ENCODE results near the gene STPG4. TPM values are rescaled to one million over a fixed set of nuclear protein-coding genes. Genes with fewer than 3 reads are reported as not detected.
A peak's percentile ranks its signal among the peaks of the same experiment; 100 is the strongest.

Gene STPG4
- total RNA-seq, 2 donors from 2014 or later = 0.21 TPM; not detected in 1

GRCh38 chr2:47088371-47089082 is 66.6 kb downstream of the STPG4 start:
- no peak for DNase-seq
- peaks cover 6% of the 10 kb centered on the region for H3K27me3 Mint-ChIP-seq
- H3K27ac Mint-ChIP-seq = no peak overlapping the region
- no peaks in the 10 kb centered on the region for H3K36me3 Mint-ChIP-seq (ENCODE audit: low read depth)
- H3K9me3 ChIP-seq (ENCODE audit: control insufficient read depth, low read length, poor library complexity, severe bottlenecking) = no peaks in the 10 kb centered on the region
- no peak overlapping the region for H3K4me3 Mint-ChIP-seq
- ATAC-seq = no peak
- peaks cover 14% of the 10 kb centered on the region for H3K4me1 Mint-ChIP-seq

GRCh38 chr2:47087051-47087450 is 68.1 kb downstream of the STPG4 start:
- DNase-seq (no peak), ATAC-seq (no peak)
- H3K27me3 Mint-ChIP-seq = peaks cover 6% of the 10 kb centered on the region
- H3K36me3 Mint-ChIP-seq (ENCODE audit: low read depth) = no peaks in the 10 kb centered on the region
- no peak overlapping the region for H3K4me3 Mint-ChIP-seq
- peaks cover 16% of the 10 kb centered on the region for H3K4me1 Mint-ChIP-seq
- no peak overlapping the region for H3K27ac Mint-ChIP-seq
- no peaks in the 10 kb centered on the region for H3K9me3 ChIP-seq (ENCODE audit: control insufficient read depth, low read length, poor library complexity, severe bottlenecking)

- peaks cover 16% of the 10 kb centered on the region for H3K4me1 Mint-ChIP-seq
Observed at GRCh38 chr2:47086571-47086970, 68.5 kb downstream of the STPG4 start.

GRCh38 chr2:47086054-47086471 is 69.0 kb downstream of the STPG4 start:
- H3K4me1 Mint-ChIP-seq = peaks cover 16% of the 10 kb centered on the region
- peak overlapping the region; percentile 81 for H3K4me3 Mint-ChIP-seq
- peak overlapping the region; percentile 79 for H3K27ac Mint-ChIP-seq
- peak; percentile 36 for ATAC-seq
- peaks cover 6% of the 10 kb centered on the region for H3K27me3 Mint-ChIP-seq
- H3K36me3 Mint-ChIP-seq (ENCODE audit: low read depth) = no peaks in the 10 kb centered on the region
- DNase-seq = no peak
- no peaks in the 10 kb centered on the region for H3K9me3 ChIP-seq (ENCODE audit: control insufficient read depth, low read length, poor library complexity, severe bottlenecking)

More at GRCh38 chr2:47086571-47086970, 68.5 kb downstream of the STPG4 start:
- Mint-ChIP-seq H3K36me3 (ENCODE audit: low read depth) (no peaks in the 10 kb centered on the region), H3K27me3 (peaks cover 6% of the 10 kb centered on the region), H3K4me3 (no peak overlapping the region), H3K27ac (peak overlapping the region; percentile 79)
- no peak for ATAC-seq
- no peak for DNase-seq
- H3K9me3 ChIP-seq (ENCODE audit: control insufficient read depth, low read length, poor library complexity, severe bottlenecking) = no peaks in the 10 kb centered on the region

- DNase-seq (no peak), ATAC-seq (no peak)
- H3K4me3 Mint-ChIP-seq = no peak overlapping the region
- H3K27ac Mint-ChIP-seq = peak overlapping the region; percentile 14
- peaks cover 6% of the 10 kb centered on the region for H3K27me3 Mint-ChIP-seq
- no peaks in the 10 kb centered on the region for H3K9me3 ChIP-seq (ENCODE audit: control insufficient read depth, low read length, poor library complexity, severe bottlenecking)
- no peaks in the 10 kb centered on the region for H3K36me3 Mint-ChIP-seq (ENCODE audit: low read depth)
- peaks cover 20% of the 10 kb centered on the region for H3K4me1 Mint-ChIP-seq
Observed at GRCh38 chr2:47083886-47084687, 71.0 kb downstream of the STPG4 start.

- Mint-ChIP-seq H3K4me1 (peaks cover 23% of the 10 kb centered on the region), H3K4me3 (no peak overlapping the region), H3K27ac (peak overlapping the region; percentile 14), H3K36me3 (ENCODE audit: low read depth) (no peaks in the 10 kb centered on the region), H3K27me3 (peaks cover 6% of the 10 kb centered on the region)
- ATAC-seq = no peak
- no peak for DNase-seq
- no peaks in the 10 kb centered on the region for H3K9me3 ChIP-seq (ENCODE audit: control insufficient read depth, low read length, poor library complexity, severe bottlenecking)
Observed at GRCh38 chr2:47083485-47083884, 71.6 kb downstream of the STPG4 start.

- H3K9me3 ChIP-seq (ENCODE audit: control insufficient read depth, low read length, poor library complexity, severe bottlenecking) = no peaks in the 10 kb centered on the region
- Mint-ChIP-seq H3K27ac (no peak overlapping the region), H3K36me3 (ENCODE audit: low read depth) (no peaks in the 10 kb centered on the region), H3K27me3 (peaks cover 6% of the 10 kb centered on the region), H3K4me3 (no peak overlapping the region), H3K4me1 (peaks cover 23% of the 10 kb centered on the region)
- ATAC-seq (no peak), DNase-seq (no peak)
Observed at GRCh38 chr2:47083005-47083404, 72.1 kb downstream of the STPG4 start.

- H3K36me3 Mint-ChIP-seq (ENCODE audit: low read depth) = no peaks in the 10 kb centered on the region
- no peak for ATAC-seq
Observed at GRCh38 chr2:47080888-47081301, 74.2 kb downstream of the STPG4 start.

GRCh38 chr2:47079515-47080412 is 75.3 kb downstream of the STPG4 start:
- peaks cover 16% of the 10 kb centered on the region for H3K4me1 Mint-ChIP-seq
- H3K4me3 Mint-ChIP-seq = no peak overlapping the region
- no peaks in the 10 kb centered on the region for H3K36me3 Mint-ChIP-seq (ENCODE audit: low read depth)
- no peak for ATAC-seq
- H3K9me3 ChIP-seq (ENCODE audit: control insufficient read depth, low read length, poor library complexity, severe bottlenecking) = no peaks in the 10 kb centered on the region
- no peaks in the 10 kb centered on the region for H3K27me3 Mint-ChIP-seq
- H3K27ac Mint-ChIP-seq = peak overlapping the region; percentile 90
- no peak for DNase-seq

More at GRCh38 chr2:47080888-47081301, 74.2 kb downstream of the STPG4 start:
- Mint-ChIP-seq H3K4me1 (peaks cover 22% of the 10 kb centered on the region), H3K27ac (peak overlapping the region; percentile 90), H3K4me3 (no peak overlapping the region), H3K27me3 (no peaks in the 10 kb centered on the region)
- DNase-seq = no peak
- H3K9me3 ChIP-seq (ENCODE audit: control insufficient read depth, low read length, poor library complexity, severe bottlenecking) = no peaks in the 10 kb centered on the region

- Mint-ChIP-seq H3K27me3 (no peaks in the 10 kb centered on the region), H3K27ac (no peak overlapping the region), H3K36me3 (ENCODE audit: low read depth) (no peaks in the 10 kb centered on the region), H3K4me3 (no peak overlapping the region), H3K4me1 (peaks cover 12% of the 10 kb centered on the region)
- ATAC-seq (no peak), DNase-seq (no peak)
- no peaks in the 10 kb centered on the region for H3K9me3 ChIP-seq (ENCODE audit: control insufficient read depth, low read length, poor library complexity, severe bottlenecking)
Observed at GRCh38 chr2:47078541-47079482, 76.3 kb downstream of the STPG4 start.

GRCh38 chr2:47077442-47078117 is 77.5 kb downstream of the STPG4 start:
- Mint-ChIP-seq H3K4me1 (peaks cover 16% of the 10 kb centered on the region), H3K27me3 (no peaks in the 10 kb centered on the region), H3K36me3 (ENCODE audit: low read depth) (peaks cover 2% of the 10 kb centered on the region), H3K4me3 (no peak overlapping the region), H3K27ac (no peak overlapping the region)
- DNase-seq (no peak), ATAC-seq (no peak)
- H3K9me3 ChIP-seq (ENCODE audit: control insufficient read depth, low read length, poor library complexity, severe bottlenecking) = no peaks in the 10 kb centered on the region
